ENCODE data around the gene TAF6.
A peak's percentile ranks its signal among the peaks of the same experiment; 100 is the strongest.

TAF6 gene

DNA sequence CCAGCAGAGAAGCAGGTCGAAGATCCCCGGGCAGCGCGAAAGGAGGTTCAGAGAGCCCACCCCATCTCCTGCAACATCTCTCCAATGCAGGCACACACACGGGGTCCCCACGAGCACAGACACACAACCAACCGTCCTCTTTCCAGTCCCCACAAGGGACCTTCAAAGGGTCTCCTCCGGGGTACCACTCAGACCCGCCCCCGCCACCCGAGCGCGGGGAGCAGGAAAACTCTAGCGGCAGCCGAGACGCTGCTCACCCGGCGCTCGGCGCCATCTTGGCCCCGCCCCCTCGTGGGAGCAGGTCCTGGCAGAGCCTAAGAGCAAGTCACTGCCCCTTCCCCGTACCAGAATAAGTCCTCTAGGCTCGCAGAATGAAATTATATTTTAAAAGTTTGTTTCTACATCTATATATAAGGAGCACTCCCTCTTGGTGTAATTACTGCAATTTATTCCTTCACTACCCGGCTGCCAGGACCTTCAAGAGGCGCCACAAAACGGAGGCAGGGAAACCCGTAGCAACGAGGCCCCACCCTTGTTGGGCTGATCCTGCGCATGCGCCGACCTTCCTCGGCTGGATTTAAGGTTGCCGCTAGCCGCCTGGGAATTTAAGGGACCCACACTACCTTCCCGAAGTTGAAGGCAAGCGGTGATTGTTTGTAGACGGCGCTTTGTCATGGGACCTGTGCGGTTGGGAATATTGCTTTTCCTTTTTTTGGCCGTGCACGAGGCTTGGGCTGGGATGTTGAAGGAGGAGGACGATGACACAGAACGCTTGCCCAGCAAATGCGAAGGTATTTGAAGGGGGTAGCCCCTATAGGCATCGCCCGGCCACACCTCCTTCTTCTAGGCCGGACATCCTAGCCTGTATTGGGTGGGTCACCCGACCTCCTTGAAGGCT is at the start of gene TAF6, which contains the start of gene CNPY4:
TAF6 (minus strand) TSS at position 287 of the 898 bp plus-strand sequence. CDS start 5,149 bp downstream, outside the sequence.
CNPY4 (plus strand) TSS at position 563 of the 898 bp plus-strand sequence; CDS start at position 674, 111 bp downstream.
- peak; percentile 85 to 88 (median 87) for DNase-seq (ENCODE audit: low read depth in 2 of 3, low spot score in 2 of 3)

DNA sequence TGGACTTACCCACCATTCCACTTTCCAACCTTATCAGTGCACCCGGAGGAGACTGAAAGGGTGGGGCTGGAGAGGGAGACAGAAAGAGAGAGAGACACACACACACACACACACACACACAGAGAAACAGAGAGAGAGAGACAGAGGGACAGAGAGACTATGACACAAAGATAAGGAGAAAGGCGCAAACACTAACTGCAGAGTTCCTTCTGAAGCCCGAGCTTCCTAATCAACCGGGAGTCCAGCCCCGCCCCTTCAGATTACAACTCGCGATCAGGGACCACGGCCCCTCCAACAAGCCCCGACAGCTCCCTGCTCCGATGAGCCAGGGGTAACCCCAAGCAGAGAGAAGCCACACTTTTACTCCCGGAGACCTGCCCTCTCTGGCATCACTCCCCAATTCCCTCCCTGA is 48.8 kb upstream of the TAF6 start:
- DNase-seq (ENCODE audit: low read depth in 2 of 3, low spot score in 2 of 3), result no peak

DNA sequence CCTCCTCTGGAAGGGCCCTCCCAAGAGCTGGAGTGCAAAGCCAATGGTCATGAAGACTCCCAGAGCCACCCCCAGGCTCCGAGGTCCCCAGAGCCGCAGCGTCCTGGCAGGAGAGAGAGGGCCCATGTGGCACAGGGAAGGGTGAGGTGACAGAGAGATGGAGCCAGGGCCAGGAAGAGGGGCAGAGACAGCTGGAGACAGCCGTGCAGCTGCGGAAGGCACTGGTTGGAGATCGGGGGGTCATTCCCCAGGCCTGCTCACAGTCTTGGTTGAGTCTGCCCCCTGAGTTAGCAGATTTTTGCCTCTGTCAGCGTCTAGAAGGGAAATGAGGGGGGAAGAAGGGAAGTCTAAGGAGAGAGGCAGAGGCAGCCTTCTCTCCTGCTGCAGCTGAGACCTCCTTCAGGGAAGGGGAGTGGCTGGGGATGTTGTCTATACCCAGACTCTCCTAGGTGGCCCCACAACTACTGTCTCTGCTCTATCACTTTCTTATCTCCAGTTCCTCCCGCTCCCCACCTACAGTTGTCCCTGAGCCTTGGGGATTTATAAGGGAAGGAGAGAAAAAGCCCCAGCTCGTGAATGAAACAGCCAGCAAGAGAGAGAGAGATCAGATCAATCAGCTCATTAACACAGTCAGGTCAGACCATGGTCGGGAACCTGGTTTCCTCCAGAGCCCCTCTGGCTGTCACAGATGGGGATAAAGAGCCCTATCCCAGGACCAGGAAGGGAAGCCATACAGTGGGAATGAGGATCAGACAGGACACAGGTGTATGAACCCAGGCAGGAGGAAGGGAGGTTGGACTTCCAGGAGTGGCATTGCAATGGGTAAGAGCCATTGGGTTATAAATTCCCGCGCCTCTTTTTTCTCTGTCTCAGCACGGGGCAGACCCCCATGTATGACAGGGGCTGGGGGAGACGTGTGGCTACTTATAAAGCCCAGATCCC is 48.1 kb upstream of the TAF6 start:
- DNase-seq (ENCODE audit: low read depth in 2 of 3, low spot score in 2 of 3), result no peak

DNA sequence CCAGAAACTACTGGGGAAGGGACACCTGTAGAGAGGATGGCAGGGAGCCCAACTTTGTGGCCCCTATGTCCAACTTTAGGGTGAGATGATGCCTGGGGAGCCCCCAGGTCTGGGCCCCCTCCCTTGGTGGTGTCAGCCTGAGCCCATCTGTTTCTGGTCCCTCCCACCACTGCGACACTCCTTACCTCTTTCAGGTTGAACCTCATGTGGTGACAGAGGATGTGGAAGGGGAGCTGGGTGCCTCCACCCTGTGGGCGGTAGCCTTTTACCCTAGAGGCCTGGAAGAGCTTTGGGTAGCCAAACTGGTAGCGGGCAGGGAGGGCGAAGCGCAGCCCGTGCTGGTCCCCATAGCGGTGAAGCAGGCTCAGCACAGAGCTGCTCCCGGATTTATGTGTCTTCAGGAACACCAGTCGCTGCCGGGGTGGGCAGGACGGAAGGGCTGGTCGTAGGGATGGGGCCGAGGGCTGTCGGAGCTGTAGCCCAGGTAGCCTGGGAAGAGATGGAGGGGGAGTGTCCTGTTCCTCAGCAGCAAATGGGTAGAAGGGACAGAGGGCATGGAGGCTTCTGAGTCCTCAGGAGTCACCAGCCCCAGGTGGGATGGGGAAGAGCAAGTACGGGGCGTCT is 47.3 kb upstream of the TAF6 start:
- DNase-seq (ENCODE audit: low read depth in 2 of 3, low spot score in 2 of 3), result no peak

DNA sequence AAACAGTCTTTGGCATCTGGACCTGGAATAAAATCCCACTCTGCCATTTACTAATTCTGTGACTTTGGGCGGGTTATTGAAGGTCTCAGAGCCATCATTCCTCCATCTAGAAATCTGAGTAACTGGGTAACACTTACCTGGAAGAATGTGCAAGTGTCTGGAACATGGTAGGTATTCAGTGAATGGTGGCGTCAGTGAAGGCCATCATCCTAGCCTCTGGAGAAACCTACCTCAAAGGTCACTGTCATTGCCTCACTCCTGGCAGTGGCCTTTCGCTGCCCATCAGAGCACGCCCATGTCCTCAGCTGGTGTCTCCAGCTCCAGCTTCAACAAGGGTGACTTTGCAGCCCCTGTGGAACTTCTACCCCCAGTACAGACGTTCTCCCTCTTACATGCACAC is 44.7 kb upstream of the TAF6 start:
- no peak for DNase-seq (ENCODE audit: low read depth in 2 of 3, low spot score in 2 of 3)

DNA sequence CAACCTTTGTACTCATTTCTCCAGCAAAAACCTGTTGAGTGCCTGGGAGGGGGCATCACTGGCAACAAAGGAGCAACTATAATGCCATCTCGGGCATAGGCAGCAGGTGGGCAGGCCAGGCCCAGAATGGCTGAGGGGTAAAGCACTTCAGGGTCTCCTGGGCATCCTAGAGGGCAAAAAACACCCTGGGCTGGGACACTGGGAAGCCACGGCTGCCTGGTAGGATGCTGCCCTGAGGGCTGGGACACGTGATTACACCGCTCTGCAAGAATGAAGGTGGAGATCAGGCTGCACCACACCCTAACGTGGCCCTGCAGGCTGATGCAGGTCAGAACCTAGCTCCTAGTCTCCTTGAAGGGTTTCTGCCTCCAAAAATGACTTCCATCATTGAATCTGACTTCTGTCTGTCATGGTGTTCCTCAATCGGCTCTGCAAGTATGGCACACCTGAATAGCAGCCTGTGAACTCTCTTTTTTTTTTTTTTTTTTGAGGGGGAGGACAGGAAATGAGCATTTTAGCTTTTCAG is 43.9 kb upstream of the TAF6 start:
- no peak for DNase-seq (ENCODE audit: low read depth in 2 of 3, low spot score in 2 of 3)

DNA sequence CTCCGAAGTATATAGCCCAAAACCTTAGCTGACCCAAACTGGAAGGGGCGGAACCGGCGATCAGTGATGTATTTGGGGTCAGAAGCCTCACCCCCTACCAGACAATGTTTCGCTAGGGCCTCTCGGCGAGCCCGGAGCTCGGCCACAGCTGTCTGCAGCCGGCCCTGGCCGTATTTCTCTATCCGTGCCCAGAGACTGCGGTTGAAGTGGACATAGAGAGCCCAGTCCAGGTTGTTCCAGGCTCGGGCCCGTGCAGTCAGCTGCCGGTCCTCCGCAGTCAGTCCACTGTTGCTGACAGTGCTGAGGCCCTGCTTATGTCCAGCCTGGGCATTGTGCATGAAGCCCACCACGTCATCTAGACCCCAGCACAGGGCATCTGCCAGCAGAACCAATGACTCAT is 40.9 kb upstream of the TAF6 start:
- no peak for DNase-seq (ENCODE audit: low read depth in 2 of 3, low spot score in 2 of 3)

DNA sequence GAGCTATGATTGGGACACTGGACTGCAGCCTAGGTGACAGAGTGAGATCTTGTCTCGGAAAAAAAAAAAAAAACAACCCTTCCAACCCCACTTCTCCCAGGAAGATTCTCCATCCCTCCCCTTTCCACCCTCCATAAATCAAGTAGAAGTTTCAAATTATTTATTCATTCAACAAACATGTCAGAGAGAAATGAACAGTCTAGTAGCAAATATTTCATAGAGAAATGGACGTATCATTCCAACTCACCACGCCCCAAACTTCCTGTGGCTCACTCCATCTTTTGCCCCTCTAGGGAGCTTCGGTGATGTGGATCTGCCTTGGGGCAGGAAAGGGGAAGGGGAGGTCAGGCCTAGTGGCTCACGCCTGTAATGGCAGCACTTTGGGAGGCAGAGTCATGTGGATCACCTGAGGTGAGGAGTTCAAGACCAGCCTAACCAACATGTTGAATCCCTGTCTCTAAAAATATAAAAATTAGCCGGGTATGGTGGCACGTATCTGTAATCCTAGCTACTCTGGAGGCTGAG is 40.0 kb upstream of the TAF6 start:
- no peak for DNase-seq (ENCODE audit: low read depth in 2 of 3, low spot score in 2 of 3)

DNA sequence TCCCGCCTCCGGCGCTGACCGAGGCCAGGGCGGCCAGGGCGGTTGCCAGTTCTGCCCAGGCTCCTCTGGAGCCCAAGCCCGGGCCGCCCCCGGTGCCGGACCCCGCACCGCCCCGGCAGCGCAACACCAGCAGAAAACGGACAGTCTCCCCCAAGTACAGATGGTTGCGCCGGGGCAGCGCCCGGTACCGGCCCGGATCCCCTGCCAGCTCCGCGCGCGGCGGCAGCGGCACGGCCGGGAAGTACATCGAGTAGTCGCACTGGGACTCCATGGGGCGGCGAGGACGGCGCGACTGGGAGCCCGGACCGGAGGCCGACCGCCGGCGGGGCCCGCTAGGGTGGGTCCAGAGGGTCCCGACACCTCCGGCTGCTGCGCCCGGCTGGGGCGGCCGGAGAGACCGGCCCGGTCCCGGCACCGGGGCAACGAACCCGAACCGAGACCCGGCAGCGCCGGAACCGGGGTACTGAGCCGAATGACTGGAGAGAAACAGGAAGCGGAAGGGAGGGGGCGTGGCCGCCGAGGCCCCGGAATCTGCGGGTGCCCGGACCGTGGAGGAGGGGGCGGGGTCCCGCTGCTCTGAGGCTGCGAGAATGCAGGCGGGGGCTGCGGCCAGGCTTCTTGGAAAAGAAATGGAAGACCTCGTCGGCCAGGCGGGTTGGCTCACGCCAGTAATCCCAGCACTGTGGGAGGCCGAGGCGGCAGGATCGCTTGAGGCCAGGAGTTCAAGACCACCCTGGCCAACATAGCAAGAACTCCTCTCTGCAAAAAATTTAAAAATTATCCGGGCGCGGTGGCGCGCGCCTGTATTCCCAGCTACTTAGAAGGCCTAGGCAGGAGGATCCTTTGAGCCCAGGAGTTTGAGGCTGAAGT is 39.3 kb upstream of the TAF6 start, which contains the start of gene TRAPPC14:
TRAPPC14 (minus strand) TSS at position 495 of the 870 bp plus-strand sequence; CDS start at position 271, 224 bp downstream.
- DNase-seq (ENCODE audit: low read depth in 2 of 3, low spot score in 2 of 3), result peak; percentile 76 to 90 (median 80)

DNA sequence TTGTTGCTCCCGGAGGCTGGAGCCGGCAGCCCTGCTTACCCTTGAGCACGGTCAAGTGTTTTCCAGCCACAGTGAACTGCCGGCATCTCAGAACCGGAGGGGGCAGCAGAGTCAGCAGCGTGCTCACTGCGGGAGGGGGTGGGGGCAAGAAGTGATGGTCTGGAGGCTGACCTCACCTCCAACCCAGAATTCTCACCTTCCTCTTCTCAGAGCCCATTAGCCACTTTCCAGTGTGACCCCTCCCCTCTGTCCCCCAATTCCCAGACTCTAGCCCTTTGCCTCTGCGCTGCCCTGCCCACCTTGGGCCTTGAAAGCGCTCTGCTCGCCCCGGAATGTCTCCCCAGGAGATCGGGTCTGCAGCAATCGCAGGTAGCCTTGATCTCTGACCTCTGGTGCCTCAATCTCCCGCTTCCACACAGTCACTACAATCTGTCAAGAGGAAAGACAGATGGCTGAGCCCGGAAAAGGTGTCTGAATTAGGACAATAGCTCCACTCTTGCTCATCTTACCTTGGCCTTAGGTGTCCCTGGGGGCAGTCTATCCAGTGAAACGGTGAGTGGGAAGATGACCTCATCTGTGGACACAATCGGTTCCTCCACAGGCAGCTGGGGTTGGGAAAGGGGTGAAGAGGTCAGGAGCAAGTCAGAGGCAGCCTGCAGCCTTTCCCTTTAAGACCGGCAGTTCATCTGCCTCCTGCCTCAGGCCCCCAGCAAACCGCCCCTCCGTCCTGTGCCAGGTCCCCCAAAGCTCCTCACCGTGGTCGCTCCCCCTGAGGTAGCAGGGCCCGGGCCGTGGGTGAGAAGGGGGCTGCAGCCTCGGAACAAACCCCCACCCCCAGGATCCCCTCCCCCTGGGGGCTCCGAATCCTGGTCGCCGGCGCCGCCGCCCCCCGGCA is 38.4 kb upstream of the TAF6 start:
- no peak for DNase-seq (ENCODE audit: low read depth in 2 of 3, low spot score in 2 of 3)

DNA sequence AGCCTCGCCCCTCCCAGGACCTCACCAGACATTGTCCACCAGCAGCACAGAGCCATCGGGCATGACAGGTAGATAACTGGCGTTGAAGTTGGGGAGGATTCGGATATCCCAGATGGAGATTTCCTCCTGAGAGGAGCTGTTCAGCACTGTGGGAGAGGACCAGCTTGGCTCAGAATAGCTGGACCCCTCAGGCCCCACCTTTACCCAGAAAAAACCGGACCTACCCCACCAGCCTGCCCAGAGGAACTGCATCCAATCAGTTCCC is 37.8 kb upstream of the TAF6 start:
- no peak for DNase-seq (ENCODE audit: low read depth in 2 of 3, low spot score in 2 of 3)

DNA sequence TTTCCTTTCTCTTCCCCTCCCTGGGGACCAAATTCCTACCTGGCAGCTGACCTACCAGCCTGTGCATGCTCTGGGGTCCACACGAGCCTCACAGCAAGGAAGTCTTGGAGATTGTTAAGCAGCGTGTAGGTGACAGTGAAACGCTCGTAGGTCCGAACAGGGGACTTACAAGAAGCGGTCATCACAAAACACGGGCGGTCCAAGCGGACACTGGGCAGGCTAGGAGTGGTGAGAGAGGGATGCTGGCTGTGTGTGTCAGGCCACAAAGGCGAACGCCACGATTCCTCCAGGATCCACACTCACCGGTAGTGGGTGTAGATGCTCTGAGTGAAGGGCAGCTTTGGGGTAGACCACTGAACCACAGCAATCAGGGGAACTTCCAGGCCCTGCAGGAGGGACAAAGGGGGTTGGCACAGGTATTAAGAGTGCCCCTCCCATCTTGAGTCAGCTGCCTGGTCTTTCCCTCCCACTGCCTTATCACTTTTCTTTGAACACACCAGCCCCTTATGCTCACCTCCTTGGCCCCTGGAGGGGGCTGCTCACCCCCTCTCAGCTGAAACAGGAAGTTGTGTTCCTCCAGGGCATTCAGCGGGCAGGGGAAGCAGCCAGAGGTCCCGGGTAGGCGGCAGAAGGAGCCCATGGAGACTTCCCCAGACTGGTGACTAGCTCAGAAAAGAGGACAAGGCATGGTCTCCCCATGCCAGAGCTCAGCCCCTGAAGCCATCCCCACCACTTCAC is 37.3 kb upstream of the TAF6 start:
- DNase-seq (ENCODE audit: low read depth in 2 of 3, low spot score in 2 of 3), result no peak

DNA sequence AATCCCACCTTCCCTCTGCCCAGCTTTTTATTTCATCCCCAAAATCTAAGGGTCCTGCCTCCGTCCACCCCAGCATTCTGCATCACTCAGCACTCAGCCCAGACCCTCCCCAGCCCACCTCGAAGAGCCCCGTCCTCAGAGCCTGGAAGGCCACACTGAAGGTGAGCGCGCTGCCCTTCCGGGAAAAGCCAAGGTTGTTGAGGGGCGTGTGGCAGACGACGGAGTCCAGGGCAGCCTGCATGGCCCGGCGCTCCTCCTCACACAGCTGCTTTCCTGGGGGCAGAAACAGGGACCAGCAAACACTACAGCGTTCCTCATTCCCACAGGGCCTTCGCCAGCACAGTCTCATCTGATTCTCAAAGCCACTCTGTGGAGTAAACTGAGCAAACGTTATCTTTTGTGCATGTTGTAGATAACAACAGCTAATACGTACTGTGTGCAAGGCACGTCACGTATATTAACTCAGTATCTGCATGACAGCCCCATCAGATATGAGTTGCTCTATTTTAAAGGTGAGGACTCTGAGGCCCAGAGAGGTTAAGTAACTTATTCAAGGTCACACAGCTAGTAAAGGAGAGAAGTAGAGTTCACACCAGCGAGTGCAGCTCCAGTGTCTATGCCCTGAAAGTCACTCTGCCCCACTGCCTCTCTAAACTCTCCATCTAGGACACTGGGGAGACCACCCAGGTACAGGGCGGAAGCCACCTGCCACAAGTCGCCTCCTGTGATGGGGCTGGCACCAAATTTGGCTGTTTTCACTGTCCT is 36.6 kb upstream of the TAF6 start:
- no peak for DNase-seq (ENCODE audit: low read depth in 2 of 3, low spot score in 2 of 3)

DNA sequence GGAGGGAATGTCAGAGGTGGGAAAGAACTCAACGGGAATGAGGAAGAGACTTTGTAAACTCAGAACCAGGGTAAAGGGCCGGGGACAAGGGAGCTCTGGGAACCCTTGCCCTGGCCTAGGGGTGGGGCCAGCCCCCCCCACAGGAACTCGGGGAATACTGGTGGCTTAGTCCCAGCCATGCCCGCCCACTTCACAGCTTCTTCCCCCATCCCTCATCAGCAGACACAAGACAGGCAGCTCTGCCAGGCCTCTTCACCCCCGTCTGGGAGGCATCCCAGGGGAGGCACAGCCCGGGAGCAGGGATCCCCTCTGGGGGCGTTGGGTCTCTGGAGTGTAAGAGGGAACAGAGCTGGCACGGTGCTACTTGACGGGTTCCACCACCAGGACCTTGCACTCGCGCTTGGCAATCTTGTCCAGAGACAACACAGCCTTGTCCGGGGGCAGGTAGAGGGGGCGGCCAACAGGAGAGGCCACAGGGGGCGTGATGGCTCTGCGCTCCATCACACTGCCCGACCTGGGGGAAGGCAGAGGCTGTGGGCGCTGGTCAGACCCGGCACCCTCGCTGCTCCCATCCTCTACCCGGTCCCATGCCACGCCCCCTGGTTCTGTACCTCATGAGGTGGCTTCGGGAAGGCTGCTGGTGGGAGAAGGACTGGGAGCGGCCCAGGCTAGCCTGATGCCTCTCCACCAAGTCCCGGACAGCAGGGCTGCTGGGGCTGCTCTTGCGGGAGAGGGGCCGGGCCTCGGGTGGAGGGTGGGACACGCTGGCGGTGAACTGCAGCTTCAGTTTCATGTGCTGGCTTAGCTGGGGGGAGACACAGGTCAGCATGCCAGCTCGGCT is 35.7 kb upstream of the TAF6 start:
- no peak for DNase-seq (ENCODE audit: low read depth in 2 of 3, low spot score in 2 of 3)

DNA sequence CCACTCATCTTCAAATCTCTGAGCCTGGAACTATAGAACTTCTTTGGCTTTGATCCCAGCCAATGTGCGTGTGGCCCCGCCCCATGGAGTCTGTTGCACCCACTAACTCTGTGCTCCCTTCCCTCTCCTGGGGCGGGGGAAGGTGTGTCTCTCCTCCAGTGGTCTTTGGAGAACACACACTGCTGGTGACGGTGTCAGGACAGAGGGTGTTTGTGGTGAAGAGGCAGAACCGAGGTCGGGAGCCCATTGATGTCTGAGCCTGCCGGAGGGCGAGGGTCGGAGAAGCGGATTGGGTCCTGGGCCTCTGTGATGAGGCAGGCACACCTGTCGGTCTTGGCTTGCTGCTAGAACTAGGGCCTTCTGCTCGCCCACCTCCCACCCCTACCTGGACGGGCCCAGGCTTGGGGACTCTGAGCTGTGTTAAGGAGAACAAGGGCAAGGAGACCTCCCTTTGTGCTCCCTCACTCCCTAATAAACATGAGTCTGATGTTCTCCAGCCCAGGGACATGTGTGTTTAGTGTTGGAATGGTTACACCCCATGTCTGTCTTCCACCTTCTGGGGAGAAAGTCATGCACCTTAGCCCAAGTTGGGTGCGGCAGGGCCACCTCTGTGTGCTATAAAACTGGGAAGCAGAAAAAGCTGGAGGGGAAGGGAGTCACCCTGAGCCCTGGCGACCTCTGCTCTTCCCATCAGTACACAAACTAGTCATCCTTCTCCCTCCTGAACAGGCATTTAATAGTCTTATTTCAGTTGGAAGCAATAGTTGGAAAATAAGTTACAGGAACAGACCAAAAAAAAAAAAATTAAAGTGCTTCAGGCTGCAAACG is 34.8 kb upstream of the TAF6 start:
- no peak for DNase-seq (ENCODE audit: low read depth in 2 of 3, low spot score in 2 of 3)
